HepG2 (cell line): Measurements from ENCODE around the gene TBXAS1. TPM values are rescaled to one million over a fixed set of nuclear protein-coding genes. Genes with fewer than 3 reads are reported as not detected.

Experiments
- ATAC-seq: fragments of 200-7000 bp; cut with Tn5 transposase; 3 replicates; pipeline ENCODE4 v1.9.1; 2020; ENCODE audit warnings: mild to moderate bottlenecking, moderate library complexity
- BruUV-seq: library from RNA; stranded (reverse); fragments of 400-500 nt; replicated peaks from 2 replicates; lab custom pipeline; 2021; lab: Mats Ljungman, UMichigan
- CTCF ChIA-PET: fragments of 300-600 bp; formaldehyde crosslinking; extraction: SDS; loops from one replicate; lab custom pipeline; 2021; ENCODE audit warnings: low total read pairs, inconsistent platforms, low intra/inter-chr PET ratio; lab: Yijun Ruan, JAX
- POLR2A ChIA-PET: fragments of 350-600 bp; sonication (Branson Sonifier 250); formaldehyde crosslinking; loops from one replicate; lab custom pipeline; 2020; ENCODE audit warnings: antibody characterized with exemption, inconsistent platforms; lab: Yijun Ruan, JAX
- DNase-seq: peaks from one replicate; pipeline ENCODE4 v3.0.0-alpha.2; 2015; ENCODE audit warnings: low spot score
- FAIRE-seq: peaks from 3 replicates; lab custom pipeline; 2011; peaks lifted over from hg19 to GRCh38; lab: Jason Lieb, UNC
- H2AFZ ChIP-seq: one replicate; pipeline ENCODE4 v1.6.1; 2011; ENCODE audit warnings: low read length, inconsistent platforms
- H3K27ac ChIP-seq: fragments of 300-600 bp; 3 replicates; pipeline ENCODE4 v1.8.0; 2011; ENCODE audit warnings: mixed run types, mild to moderate bottlenecking, mixed read lengths, low read length, inconsistent platforms; ENCODE audit not compliant: insufficient read depth; ENCODE audit errors: extremely low read length
- H3K27me3 ChIP-seq, 2 experiments: fragments of 200-600 bp in 1 of 2; 2 replicates in 1 of 2; 3 replicates in 1 of 2; pipeline versions ENCODE4 v1.6.0 to v1.8.0; 2011; ENCODE audit warnings: low read length in 2 of 2, mild to moderate bottlenecking in 2 of 2, moderate library complexity in 2 of 2, inconsistent platforms in 1 of 2; ENCODE audit not compliant: insufficient read depth in 2 of 2, control insufficient read depth in 1 of 2
- H3K36me3 ChIP-seq, 2 experiments: fragments of 200-600 bp in 1 of 2; replicated peaks in 1 of 2; 2 replicates in 1 of 2; 3 replicates in 1 of 2; pipeline versions ENCODE4 v1.5.1 to v1.8.0; 2011; ENCODE audit warnings: low read length in 2 of 2, inconsistent platforms in 1 of 2; ENCODE audit not compliant: insufficient read depth in 2 of 2, control insufficient read depth in 1 of 2
- H3K4me1 ChIP-seq: 2 replicates; pipeline ENCODE4 v1.5.1; 2012; ENCODE audit warnings: low read length, inconsistent platforms; ENCODE audit not compliant: insufficient read depth
- H3K4me2 ChIP-seq: 2 replicates; pipeline ENCODE4 v1.6.0; 2011; ENCODE audit warnings: low read depth, low read length, inconsistent platforms
- H3K4me3 ChIP-seq, 3 experiments: fragments of 200-600 bp in 1 of 3; sonication (generic), shearing (Covaris generic) in 1 of 3; replicated peaks in 1 of 3; 2 replicates each; pipeline ENCODE4 v1.5.1; 2011 to 2016; ENCODE audit warnings: low read length in 3 of 3, inconsistent platforms in 2 of 3, low read depth in 2 of 3, mild to moderate bottlenecking in 2 of 3, control low read depth in 1 of 3, mixed read lengths in 1 of 3; ENCODE audit not compliant: insufficient read depth in 1 of 3
- H3K79me2 ChIP-seq: one replicate; pipeline ENCODE4 v1.6.1; 2011; ENCODE audit warnings: low read length, inconsistent platforms; ENCODE audit not compliant: insufficient read depth
- H3K9ac ChIP-seq: 2 replicates; pipeline ENCODE4 v1.6.0; 2011; ENCODE audit warnings: mild to moderate bottlenecking, low read depth, low read length, inconsistent platforms; ENCODE audit not compliant: insufficient read depth
- H3K9me3 ChIP-seq: 2 replicates; pipeline ENCODE4 v1.5.1; 2012; ENCODE audit warnings: mild to moderate bottlenecking, low read length
- H4K20me1 ChIP-seq: 2 replicates; pipeline ENCODE4 v1.6.0; 2011; ENCODE audit warnings: inconsistent platforms, mild to moderate bottlenecking, low read length, moderate library complexity; ENCODE audit not compliant: insufficient read depth
- PHF20 ChIP-seq: sonication (generic); formaldehyde crosslinking; IDR thresholded peaks from 2 replicates; pipeline ENCODE4 v1.5.0; 2020; ENCODE audit warnings: mild to moderate bottlenecking, missing genetic modification reagents
- ZNF619 ChIP-seq: sonication (generic); formaldehyde crosslinking; IDR thresholded peaks from 2 replicates; pipeline ENCODE4 v1.4.0; 2020; ENCODE audit warnings: mild to moderate bottlenecking, missing genetic modification reagents
- ZNF629 ChIP-seq: sonication (generic); formaldehyde crosslinking; conservative IDR thresholded peaks from 2 replicates; pipeline ENCODE4 v1.5.0; 2020; ENCODE audit warnings: missing genetic modification reagents
- WGBS: methylation state at CpG from one replicate; pipeline ENCODE4 v1.1.6; 2017; ENCODE audit warnings: low lambda C conversion rate; 5-methylcytosine and 5-hydroxymethylcytosine counted together
- in situ Hi-C: cut with HindIII; loops from 2 replicates; pipeline ENCODE4 v1.10.0; 2017; ENCODE audit warnings: low pct_unique_long_range_greater_than_20kb; ENCODE audit not compliant: extremely low pct_ligation_motif_present
- intact Hi-C: fragments of 100-400 bp; cut with micrococcal nuclease; formaldehyde crosslinking; loops from one replicate; pipeline ENCODE4 v1.10.0; 2022; ENCODE audit not compliant: unreplicated experiment
- polyA plus RNA-seq, 8 experiments: library from polyadenylated mRNA; depleted of rRNA in 3 of 8; stranded (reverse) in 7 of 8; unstranded in 1 of 8; fragments of >200 nt; fragmentation: Illumina TruSeq in 4 of 8; extraction: Trizol in 4 of 8; gene quantifications; 2 replicates each; pipeline versions ENCODE4 v1.2.1 to v1.2.3, GENCODE V29; 2011 to 2016; ENCODE audit warnings: low read depth in 4 of 8, missing spikeins in 1 of 8, mixed read lengths in 1 of 8; ENCODE audit not compliant: insufficient read depth in 1 of 8
- total RNA-seq, 5 experiments: library from RNA; depleted of rRNA; stranded (reverse); fragments of >200 nt; fragmentation: Illumina TruSeq; extraction: Trizol; gene quantifications; 2 replicates each; pipeline ENCODE4 v1.2.3, GENCODE V29; 2016; ENCODE audit warnings: low read depth in 1 of 5
- TF ChIP-seq, protein P1 (sequence below), 2 experiments: IDR thresholded peaks; 2 replicates each; pipeline ENCODE4 v1.6.1; 2011 to 2012; ENCODE audit warnings: low read length in 2 of 2, borderline replicate concordance in 1 of 2, low read depth in 1 of 2, mild to moderate bottlenecking in 1 of 2, moderate library complexity in 1 of 2

The TBXAS1 gene
- total and polyA plus RNA-seq, 2 of the 13 experiments (the other 11 are each of a cell fraction or from before 2014, with no cell fraction given) = 4.0 to 4.9 TPM

DNA sequence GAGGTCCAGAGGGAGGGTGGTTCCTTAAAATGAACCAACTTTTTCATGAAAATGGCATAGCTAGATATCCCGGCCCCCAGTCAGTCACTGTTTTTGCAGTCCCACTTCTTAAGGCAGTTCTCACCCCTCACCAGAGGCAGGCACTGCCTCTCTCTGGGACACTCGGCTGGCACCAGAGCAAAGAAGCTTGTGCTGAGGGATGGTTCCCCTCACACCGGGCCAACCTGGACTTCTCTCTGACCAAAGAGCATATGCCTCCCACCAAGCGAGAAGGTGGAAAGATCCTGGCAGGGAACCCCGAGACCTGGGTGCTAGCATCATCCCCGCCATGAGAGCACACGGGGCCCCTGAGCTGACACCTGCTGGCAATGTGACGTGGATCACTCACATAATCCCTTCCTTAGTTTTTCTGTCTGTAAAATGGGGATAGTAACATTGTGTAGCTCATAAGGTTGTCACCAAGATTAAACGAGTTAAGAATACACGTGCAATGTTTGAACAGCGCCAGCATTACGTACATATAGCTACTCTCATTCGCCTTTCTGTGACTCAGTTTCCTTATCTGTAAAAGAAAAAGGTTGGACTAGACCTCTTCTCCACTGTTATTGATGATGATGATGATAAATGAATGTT is 145.2 kb downstream of the TBXAS1 start:
- Histone ChIP-seq H3K9ac (no peak overlapping the region), H2AFZ (no peak overlapping the region), H3K27me3 (peaks cover 0 to 12% of the 10 kb centered on the region in 2 experiments; a peak in 1 of 5 replicates), H3K4me1 (no peaks in the 10 kb centered on the region), H3K4me2 (no peak overlapping the region)
- no peak for DNase-seq
- WGBS = 70% methylated on average over 12 of the region's 13 CpGs
- TF ChIP-seq, protein P1, sequence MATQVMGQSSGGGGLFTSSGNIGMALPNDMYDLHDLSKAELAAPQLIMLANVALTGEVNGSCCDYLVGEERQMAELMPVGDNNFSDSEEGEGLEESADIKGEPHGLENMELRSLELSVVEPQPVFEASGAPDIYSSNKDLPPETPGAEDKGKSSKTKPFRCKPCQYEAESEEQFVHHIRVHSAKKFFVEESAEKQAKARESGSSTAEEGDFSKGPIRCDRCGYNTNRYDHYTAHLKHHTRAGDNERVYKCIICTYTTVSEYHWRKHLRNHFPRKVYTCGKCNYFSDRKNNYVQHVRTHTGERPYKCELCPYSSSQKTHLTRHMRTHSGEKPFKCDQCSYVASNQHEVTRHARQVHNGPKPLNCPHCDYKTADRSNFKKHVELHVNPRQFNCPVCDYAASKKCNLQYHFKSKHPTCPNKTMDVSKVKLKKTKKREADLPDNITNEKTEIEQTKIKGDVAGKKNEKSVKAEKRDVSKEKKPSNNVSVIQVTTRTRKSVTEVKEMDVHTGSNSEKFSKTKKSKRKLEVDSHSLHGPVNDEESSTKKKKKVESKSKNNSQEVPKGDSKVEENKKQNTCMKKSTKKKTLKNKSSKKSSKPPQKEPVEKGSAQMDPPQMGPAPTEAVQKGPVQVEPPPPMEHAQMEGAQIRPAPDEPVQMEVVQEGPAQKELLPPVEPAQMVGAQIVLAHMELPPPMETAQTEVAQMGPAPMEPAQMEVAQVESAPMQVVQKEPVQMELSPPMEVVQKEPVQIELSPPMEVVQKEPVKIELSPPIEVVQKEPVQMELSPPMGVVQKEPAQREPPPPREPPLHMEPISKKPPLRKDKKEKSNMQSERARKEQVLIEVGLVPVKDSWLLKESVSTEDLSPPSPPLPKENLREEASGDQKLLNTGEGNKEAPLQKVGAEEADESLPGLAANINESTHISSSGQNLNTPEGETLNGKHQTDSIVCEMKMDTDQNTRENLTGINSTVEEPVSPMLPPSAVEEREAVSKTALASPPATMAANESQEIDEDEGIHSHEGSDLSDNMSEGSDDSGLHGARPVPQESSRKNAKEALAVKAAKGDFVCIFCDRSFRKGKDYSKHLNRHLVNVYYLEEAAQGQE (IDR thresholded peaks at IDR 0.05; ENCODE audit: borderline replicate concordance in 1 of 2, low read depth in 1 of 2, low read length in 2 of 2) = no peak
- peak; percentile 55 for TF ChIP-seq ZNF629
- no peak for TF ChIP-seq PHF20 (CRISPR knock-in tag)
- no peak for TF ChIP-seq ZNF619 (CRISPR knock-in tag)
- TF ChIP-seq, all 625 proteins: peak for 1
- CTCF ChIA-PET = no interaction called here
- ATAC-seq (no peak), FAIRE-seq (no peak)
- POLR2A ChIA-PET = no interaction called here
- H3K4me3 ChIP-seq = no peak overlapping the region
- in situ Hi-C loops (no loop called here), intact Hi-C loops (no loop called here)
- H3K79me2 ChIP-seq = no peaks in the 10 kb centered on the region
- H3K27ac ChIP-seq = no peak overlapping the region
- no peaks in the 10 kb centered on the region for H4K20me1 ChIP-seq
- H3K9me3 ChIP-seq = no peaks in the 10 kb centered on the region
- BruUV-seq = no TSS peak
- no peaks in the 10 kb centered on the region for H3K36me3 ChIP-seq
